ENCODE measurements around the gene DAGLA. TPM values are rescaled to one million over a fixed set of nuclear protein-coding genes. Genes with fewer than 3 reads are reported as not detected.

Gene DAGLA
- 4.3 and 4.5 TPM in 2 replicates for total RNA-seq (2021)
- long read RNA-seq, partial matches to known transcripts: 2 of 4 reads
- long read RNA-seq, other reads (novel, unspliced or antisense): 2 of 4 reads

GRCh38 chr11:61679893-61680621 is at the start of gene DAGLA:
DAGLA (plus strand) TSS chr11:61680391; CDS start chr11:61720156, 39,765 bp downstream.
- H3K27me3 Mint-ChIP-seq (ENCODE audit: low read depth): peaks cover 20% of the 10 kb centered on the region

More at GRCh38 chr11:61679893-61680621, at the start of gene DAGLA:
- Histone ChIP-seq H3K27me3 (ENCODE audit: insufficient read depth, low read length) (no peaks in the 10 kb centered on the region; the same call in 1 of the 2 replicates), H2BK15ac (ENCODE audit: low read depth, low read length) (no peak within 1 kb of the TSS; the same call in 1 of the 2 replicates), H3K4me1 (ENCODE audit: insufficient read depth, low read length) (no peaks in the 10 kb centered on the region; the same call in 1 of the 2 replicates), H2BK12ac (ENCODE audit: insufficient read length, low read depth, low read length) (no peak within 1 kb of the TSS), H3K79me1 (ENCODE audit: insufficient read depth, low read depth, low read length, poor library complexity, severe bottlenecking) (no peaks in the 10 kb centered on the region), H3K27ac (ENCODE audit: insufficient read length, low read depth, low read length) (no peak within 1 kb of the TSS), H3K56ac (ENCODE audit: insufficient read length, low read depth, low read length) (no peak within 1 kb of the TSS), H2BK120ac (ENCODE audit: low read depth, low read length, poor library complexity, severe bottlenecking) (no peak within 1 kb of the TSS), H3K79me2 (ENCODE audit: insufficient read depth, low read length) (no peaks in the 10 kb centered on the region), H3K23me2 (ENCODE audit: insufficient read length, low read depth, low read length, poor library complexity, severe bottlenecking) (no peaks in the 10 kb centered on the region), H3K4ac (ENCODE audit: low read depth, low read length) (no peak within 1 kb of the TSS), H2AK5ac (ENCODE audit: insufficient read length, low read length) (no peak within 1 kb of the TSS), H4K91ac (ENCODE audit: insufficient read length, low read depth, low read length) (no peak within 1 kb of the TSS), H4K5ac (ENCODE audit: insufficient read length, low read depth, low read length) (no peak within 1 kb of the TSS), H3K23ac (ENCODE audit: insufficient read length, low read depth, low read length) (no peak within 1 kb of the TSS), H3K9me3 (ENCODE audit: control insufficient read depth, low read depth, low read length) (no peaks in the 10 kb centered on the region), H3K14ac (ENCODE audit: insufficient read depth, low read length) (no peak within 1 kb of the TSS), H4K8ac (replicated peaks; ENCODE audit: insufficient read length, low read depth, low read length) (no peak within 1 kb of the TSS), H3K4me2 (ENCODE audit: insufficient read depth, insufficient read length, low read length) (peak within 1 kb of the TSS; percentile 1), H2BK20ac (ENCODE audit: low read depth, low read length, poor library complexity, severe bottlenecking) (no peak within 1 kb of the TSS), H3T11ph (ENCODE audit: low read length) (no peak within 1 kb of the TSS), H4K20me1 (ENCODE audit: control insufficient read depth, insufficient read depth, insufficient read length) (no peaks in the 10 kb centered on the region), H3K18ac (ENCODE audit: insufficient read length, low read depth, low read length) (no peak within 1 kb of the TSS), H2AFZ (ENCODE audit: low read length) (no peak within 1 kb of the TSS), H2BK5ac (ENCODE audit: insufficient read length, low read length) (no peak within 1 kb of the TSS), H3K9ac (ENCODE audit: extremely low read depth, insufficient read length, low read length) (no peak within 1 kb of the TSS)
- WGBS (ENCODE audit: extremely low coverage, insufficient read length, low lambda C conversion rate): no CpG with 5 or more reads among the region's 84 CpGs
- Mint-ChIP-seq H3K4me1 (peaks cover 14 to 22% of the 10 kb centered on the region in 2 experiments), H3K9me3 (no peaks in the 10 kb centered on the region), H3K36me3 (ENCODE audit: insufficient read depth in 1 of 3, low read depth in 3 of 3) (peaks cover 0 to 1% (median 0%) of the 10 kb centered on the region in 3 experiments; a peak in 2 of 7 replicates), H3K27ac (peak within 1 kb of the TSS in 1 of 3 experiments; percentile 66; a peak in 1 of 7 replicates), H3K4me3 (peak within 1 kb of the TSS; percentile 56 to 74)
- peak; percentile 96 for TF ChIP-seq CTCF (conservative IDR thresholded peaks at IDR 0.05)
- DNase-seq: peak; percentile 62

Measured in H9 (cell line).